GM23248 (cell line): Measurements from ENCODE around the gene NGEF.

ENCODE experiments used
- EZH2 ChIP-seq: fragments of 200-600 bp; sonication (generic); IDR thresholded peaks from 2 replicates; pipeline ENCODE4 v1.6.1; 2018; ENCODE audit warnings: antibody characterized with exemption, mild to moderate bottlenecking; ENCODE audit not compliant: insufficient read depth, poor library complexity, severe bottlenecking
- EZH2phosphoT487 ChIP-seq: fragments of 200-600 bp; sonication (generic); IDR thresholded peaks from 2 replicates; pipeline ENCODE4 v1.6.1; 2018; ENCODE audit warnings: antibody characterized with exemption, moderate library complexity, mild to moderate bottlenecking, low read depth; ENCODE audit not compliant: insufficient read depth

GRCh38 chr2:232940724-232941123 is 72.3 kb downstream of the NGEF start:
- no peak for TF ChIP-seq EZH2phosphoT487
- no peak for TF ChIP-seq EZH2
